IMR-90 (cell line): ENCODE data around the gene LMOD1. TPM values are rescaled to one million over a fixed set of nuclear protein-coding genes. Genes with fewer than 3 reads are reported as not detected.
A peak's percentile ranks its signal among the peaks of the same experiment; 100 is the strongest.

Source experiments
- ATAC-seq: fragments of 200-7000 bp; cut with Tn5 transposase; 2 replicates; pipeline ENCODE4 v1.9.1; 2020; ENCODE audit warnings: low read depth, mild to moderate bottlenecking, moderate library complexity
- BruUV-seq: library from RNA; stranded (reverse); fragments of 400-500 nt; replicated peaks from 2 replicates; lab custom pipeline; 2021; lab: Mats Ljungman, UMichigan
- CTCF ChIA-PET: fragments of 300-600 bp; formaldehyde crosslinking; extraction: SDS; loops from one replicate; lab custom pipeline; 2021; ENCODE audit warnings: antibody characterized with exemption; lab: Yijun Ruan, JAX
- POLR2A ChIA-PET: fragments of 300-600 bp; sonication (Branson Sonifier 250); formaldehyde crosslinking; loops from one replicate; lab custom pipeline; 2022; ENCODE audit warnings: antibody characterized with exemption; ENCODE audit not compliant: unreplicated experiment; lab: Charles Lee
- DNase-seq: peaks from one replicate; pipeline ENCODE4 v3.0.0; 2013
- H2AFZ ChIP-seq: replicated peaks from 2 replicates; pipeline ENCODE3; 2013; ENCODE audit warnings: low read length, mild to moderate bottlenecking; ENCODE audit not compliant: poor library complexity
- H2AK5ac ChIP-seq: 2 replicates; pipeline ENCODE4 v1.6.1; 2013; ENCODE audit warnings: low read depth, low read length, inconsistent platforms
- H2AK9ac ChIP-seq: replicated peaks from 2 replicates; pipeline ENCODE3; 2013; ENCODE audit warnings: mild to moderate bottlenecking, low read depth, low read length, moderate library complexity; ENCODE audit not compliant: poor library complexity
- H2BK120ac ChIP-seq: 2 replicates; pipeline ENCODE4 v1.6.1; 2013; ENCODE audit warnings: low read depth, low read length, inconsistent platforms
- H2BK15ac ChIP-seq: 3 replicates; pipeline ENCODE4 v1.6.1; 2013; ENCODE audit warnings: low read depth, low read length, inconsistent platforms
- H2BK20ac ChIP-seq: 2 replicates; pipeline ENCODE4 v1.6.1; 2013; ENCODE audit warnings: low read depth, mild to moderate bottlenecking, inconsistent platforms, low read length, moderate library complexity
- H2BK5ac ChIP-seq: 2 replicates; pipeline ENCODE4 v1.6.1; 2013; ENCODE audit warnings: mild to moderate bottlenecking, low read depth, low read length, inconsistent platforms; ENCODE audit not compliant: poor library complexity, severe bottlenecking
- H3K14ac ChIP-seq: replicated peaks from 2 replicates; pipeline ENCODE4 v1.6.1; 2013; ENCODE audit warnings: low read depth, low read length, inconsistent platforms
- H3K18ac ChIP-seq: 2 replicates; pipeline ENCODE4 v1.6.1; 2013; ENCODE audit warnings: low read depth, low read length, control low read depth
- H3K23ac ChIP-seq: 2 replicates; pipeline ENCODE4 v1.6.1; 2013; ENCODE audit warnings: low read depth, low read length, inconsistent platforms
- H3K27ac ChIP-seq: 2 replicates; pipeline ENCODE4 v1.5.1; 2013; ENCODE audit warnings: mild to moderate bottlenecking, control low read depth, low read length; ENCODE audit not compliant: insufficient read depth
- H3K27me3 ChIP-seq: 2 replicates; pipeline ENCODE4 v1.6.1; 2013; ENCODE audit warnings: low read length; ENCODE audit not compliant: control insufficient read depth, insufficient read depth
- H3K36me3 ChIP-seq: 2 replicates; pipeline ENCODE4 v1.6.1; 2013; ENCODE audit warnings: low read length, mixed read lengths; ENCODE audit not compliant: control insufficient read depth, insufficient read depth
- H3K4ac ChIP-seq: 2 replicates; pipeline ENCODE4 v1.6.1; 2013; ENCODE audit warnings: low read depth, low read length, inconsistent platforms
- H3K4me1 ChIP-seq: 2 replicates; pipeline ENCODE4 v1.6.1; 2013; ENCODE audit warnings: low read length, mixed read lengths; ENCODE audit not compliant: control insufficient read depth, insufficient read depth
- H3K4me2 ChIP-seq: 2 replicates; pipeline ENCODE4 v1.6.1; 2013; ENCODE audit warnings: low read depth, mild to moderate bottlenecking, control low read depth, low read length, moderate library complexity
- H3K4me3 ChIP-seq: 2 replicates; pipeline ENCODE4 v1.5.1; 2013; ENCODE audit warnings: low read depth, mild to moderate bottlenecking, control low read depth, low read length, moderate library complexity; ENCODE audit not compliant: insufficient read depth
- H3K56ac ChIP-seq: 2 replicates; pipeline ENCODE4 v1.6.1; 2013; ENCODE audit warnings: low read length, inconsistent platforms; ENCODE audit not compliant: insufficient read depth; ENCODE audit errors: extremely low read depth
- H3K79me1 ChIP-seq, 2 experiments: 2 replicates each; pipeline ENCODE4 v1.6.1; 2013; ENCODE audit warnings: low read length in 2 of 2, inconsistent platforms in 1 of 2, low read depth in 1 of 2
- H3K9ac ChIP-seq: 2 replicates; pipeline ENCODE4 v1.6.1; 2013; ENCODE audit warnings: low read depth, low read length, control low read depth
- H3K9me1 ChIP-seq: 2 replicates; pipeline ENCODE4 v1.6.1; 2013; ENCODE audit warnings: low read length, inconsistent platforms; ENCODE audit not compliant: insufficient read depth
- H3K9me3 ChIP-seq: 2 replicates; pipeline ENCODE4 v1.6.1; 2013; ENCODE audit warnings: low read length; ENCODE audit not compliant: control insufficient read depth, insufficient read depth
- H4K20me1 ChIP-seq: 2 replicates; pipeline ENCODE4 v1.6.1; 2013; ENCODE audit warnings: low read length, inconsistent platforms; ENCODE audit not compliant: insufficient read depth
- H4K5ac ChIP-seq: 2 replicates; pipeline ENCODE4 v1.6.1; 2013; ENCODE audit warnings: mild to moderate bottlenecking, low read depth, low read length, control low read depth
- H4K8ac ChIP-seq, 2 experiments: 2 replicates each; pipeline ENCODE4 v1.6.1; 2013; ENCODE audit warnings: low read depth in 2 of 2, low read length in 2 of 2, control low read depth in 1 of 2, inconsistent platforms in 1 of 2
- H4K91ac ChIP-seq: 2 replicates; pipeline ENCODE4 v1.6.1; 2013; ENCODE audit warnings: low read depth, low read length, inconsistent platforms; ENCODE audit not compliant: insufficient read depth
- MXI1 ChIP-seq: IDR thresholded peaks from 2 replicates; pipeline ENCODE4 v1.6.1; 2012; ENCODE audit warnings: low read depth, mild to moderate bottlenecking, low read length, moderate library complexity, borderline replicate concordance
- WGBS, 2 experiments: methylation state at CpG; one replicate each; pipeline versions ENCODE4 v1.1.5 to v1.1.7; 2013; ENCODE audit warnings: missing lambda C conversion rate in 2 of 2; ENCODE audit not compliant: insufficient read length in 1 of 2; ENCODE audit errors: extremely low coverage in 2 of 2; 5-methylcytosine and 5-hydroxymethylcytosine counted together
- dilution Hi-C: fragments of 300-500 bp; cut with HindIII; formaldehyde crosslinking; loops from one replicate; pipeline ENCODE4 v1.14.3; 2018; ENCODE audit warnings: low sequenced_read_pairs; ENCODE audit not compliant: unreplicated experiment
- in situ Hi-C: fragments of 300-500 bp; cut with MboI; formaldehyde crosslinking; loops from 3 replicates; pipeline ENCODE4 v1.14.3; 2019; ENCODE audit warnings: low sequenced_read_pairs, inconsistent platforms, mixed read lengths
- intact Hi-C: fragments of 100-400 bp; cut with micrococcal nuclease; formaldehyde crosslinking; loops from 2 replicates; pipeline ENCODE4 v1.10.0; 2022
- polyA plus RNA-seq, 3 experiments: library from polyadenylated mRNA; depleted of rRNA; stranded (reverse); fragments of >200 nt; gene quantifications; 2 replicates each; pipeline ENCODE4 v1.2.3, GENCODE V29; 2012; ENCODE audit warnings: low replicate concordance in 1 of 3
- total RNA-seq: library from RNA; depleted of rRNA; stranded (reverse); fragments of >200 nt; gene quantifications from 2 replicates; pipeline ENCODE4 v1.2.3, GENCODE V29; 2012
- TF ChIP-seq, protein P1 (sequence below): fragments of 150-350 bp; IDR thresholded peaks from 2 replicates; pipeline ENCODE4 v1.6.1; 2016; ENCODE audit warnings: low read depth, mild to moderate bottlenecking, low read length, moderate library complexity, borderline replicate concordance

Gene LMOD1
- total and polyA plus RNA-seq, 2 of the 4 experiments (the other 2 are of a cell fraction): 51.7 to 53.2 TPM

DNA sequence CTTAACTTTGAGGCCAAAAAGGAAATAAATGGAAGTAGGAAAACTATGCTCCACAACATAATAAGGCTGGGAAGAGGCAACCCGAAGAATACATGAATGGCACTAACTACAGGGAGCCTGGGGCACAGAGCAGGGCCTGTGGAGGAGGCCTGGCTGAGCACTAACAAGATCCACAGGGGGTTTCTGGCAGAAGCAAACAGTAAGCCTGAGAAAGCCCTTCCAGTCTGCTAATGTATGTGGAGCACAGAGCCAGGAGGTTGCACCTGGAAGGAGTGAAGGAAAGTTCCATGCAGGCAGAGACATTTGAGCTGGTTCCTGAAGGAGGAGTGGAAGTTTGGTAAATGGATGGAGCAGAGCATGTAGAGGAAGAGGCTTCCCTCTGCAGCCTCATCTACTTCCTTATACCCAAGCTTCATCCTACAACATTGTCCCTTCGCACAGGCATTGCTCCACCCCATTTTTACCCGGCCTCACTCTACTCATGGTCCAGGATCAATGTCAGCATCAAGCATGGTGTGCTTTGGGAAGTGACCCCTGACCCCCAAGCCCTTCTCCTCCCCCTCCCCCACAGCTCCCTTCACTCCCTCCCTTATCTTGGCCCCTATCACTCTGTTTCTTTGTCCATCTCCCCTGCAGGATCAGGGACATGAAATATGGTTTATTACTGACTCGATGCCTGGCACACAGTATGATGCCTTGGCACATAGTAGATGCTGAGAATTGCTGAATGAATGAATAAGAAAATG, 34.3 kb downstream of the LMOD1 start (continued):
- TF ChIP-seq, protein P1, sequence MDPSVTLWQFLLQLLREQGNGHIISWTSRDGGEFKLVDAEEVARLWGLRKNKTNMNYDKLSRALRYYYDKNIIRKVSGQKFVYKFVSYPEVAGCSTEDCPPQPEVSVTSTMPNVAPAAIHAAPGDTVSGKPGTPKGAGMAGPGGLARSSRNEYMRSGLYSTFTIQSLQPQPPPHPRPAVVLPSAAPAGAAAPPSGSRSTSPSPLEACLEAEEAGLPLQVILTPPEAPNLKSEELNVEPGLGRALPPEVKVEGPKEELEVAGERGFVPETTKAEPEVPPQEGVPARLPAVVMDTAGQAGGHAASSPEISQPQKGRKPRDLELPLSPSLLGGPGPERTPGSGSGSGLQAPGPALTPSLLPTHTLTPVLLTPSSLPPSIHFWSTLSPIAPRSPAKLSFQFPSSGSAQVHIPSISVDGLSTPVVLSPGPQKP: no peak

DNA sequence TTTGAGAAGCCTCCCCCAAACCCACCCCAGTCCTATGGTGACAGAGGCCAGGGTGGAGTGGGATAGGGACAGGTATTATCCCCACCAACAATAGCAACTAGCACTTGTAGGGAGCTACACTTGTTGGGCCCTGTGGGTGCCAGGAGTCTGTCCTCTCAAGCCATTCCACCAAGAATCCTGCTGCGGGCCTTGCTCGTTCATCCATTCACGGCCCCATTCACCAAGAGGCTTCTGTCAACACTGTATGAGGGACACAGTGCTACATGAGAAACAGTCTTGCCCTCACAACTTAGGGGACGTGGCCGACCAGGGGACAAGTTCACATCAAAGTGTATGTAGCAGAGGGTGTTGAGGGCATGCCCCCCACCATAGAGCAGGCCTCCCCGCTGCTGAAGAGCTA, 38.7 kb downstream of the LMOD1 start:
- Histone ChIP-seq H3K36me3 (peaks cover 19% of the 10 kb centered on the region), H2AK9ac (peak overlapping the region; percentile 60), H2AFZ (no peak overlapping the region), H2BK120ac (no peak overlapping the region), H3K4ac (peak overlapping the region; percentile 100), H3K4me2 (no peak overlapping the region), H4K5ac (no peak overlapping the region), H3K27me3 (no peaks in the 10 kb centered on the region), H3K4me3 (no peak overlapping the region), H3K79me1 (peaks cover 14 to 81% of the 10 kb centered on the region in 2 experiments), H2AK5ac (peak overlapping the region; percentile 15), H2BK5ac (no peak overlapping the region), H4K8ac (no peak overlapping the region; a peak in 1 of 4 replicates), H4K20me1 (no peaks in the 10 kb centered on the region), H3K27ac (no peak overlapping the region), H3K9me1 (peaks cover 45% of the 10 kb centered on the region), H3K18ac (no peak overlapping the region), H3K23ac (peak overlapping the region; percentile 46; the same call in 1 of the 2 replicates), H4K91ac (peak overlapping the region; percentile 24; the same call in 1 of the 2 replicates), H3K14ac (no peak overlapping the region; the same call in 1 of the 2 replicates), H3K4me1 (peaks cover 33% of the 10 kb centered on the region), H2BK20ac (peak overlapping the region; percentile 22; the same call in 1 of the 2 replicates), H3K9ac (no peak overlapping the region), H3K56ac (no peak overlapping the region), H2BK15ac (0 out of 3 replicates have a peak overlapping the region, but pooled peaks have one; percentile 20), H3K9me3 (no peaks in the 10 kb centered on the region)
- no TSS peak for BruUV-seq
- CTCF ChIA-PET: interaction anchor here (0.7 kb wide), 1 partner anchor 12 kb away, joined by 4 read pairs; no protein-coding TSS in a partner anchor
- DNase-seq: no peak
- TF ChIP-seq MXI1: no peak
- no CpG with 5 or more reads among the region's 6 CpGs for WGBS, 2 experiments
- ATAC-seq: no peak
- intact Hi-C loops: no loop called here
- in situ Hi-C loops: no loop called here
- POLR2A ChIA-PET: interaction anchor here (1.1 kb wide), 1 partner anchor 38 kb away, joined by 3 read pairs; no protein-coding TSS in a partner anchor
- dilution Hi-C loops: no loop called here
